ENCODE data around the gene MGAT4A. TPM values are rescaled to one million over a fixed set of nuclear protein-coding genes. Genes with fewer than 3 reads are reported as not detected.
A peak's percentile ranks its signal among the peaks of the same experiment; 100 is the strongest.

The MGAT4A gene
- total and polyA plus RNA-seq, 2 of the 13 experiments (the other 11 are each of a cell fraction or from before 2014, with no cell fraction given) = 47.2 to 90.9 TPM

GRCh38 chr2:98648451-98648850, 82.5 kb downstream of the MGAT4A start:
- Histone ChIP-seq H3K4me3 (replicated peaks in 1 of 3; ENCODE audit: insufficient read depth in 1 of 3, low read depth in 2 of 3, low read length in 3 of 3) (no peak overlapping the region), H3K4me2 (ENCODE audit: low read depth, low read length) (no peak overlapping the region), H3K27ac (ENCODE audit: extremely low read length, insufficient read depth, low read length) (no peak overlapping the region), H2AFZ (ENCODE audit: low read length) (no peak overlapping the region), H3K36me3 (replicated peaks in 1 of 2; ENCODE audit: control insufficient read depth in 1 of 2, insufficient read depth in 2 of 2, low read length in 2 of 2) (peaks cover 9 to 44% of the 10 kb centered on the region in 2 experiments; a peak in 4 of 5 replicates), H3K9me3 (ENCODE audit: low read length) (no peaks in the 10 kb centered on the region), H3K4me1 (ENCODE audit: insufficient read depth, low read length) (peaks cover 10% of the 10 kb centered on the region; the same call in 1 of the 2 replicates), H3K79me2 (ENCODE audit: insufficient read depth, low read length) (peaks cover 7% of the 10 kb centered on the region), H3K27me3 (ENCODE audit: control insufficient read depth in 1 of 2, insufficient read depth in 2 of 2, low read length in 2 of 2) (no peaks in the 10 kb centered on the region), H4K20me1 (ENCODE audit: insufficient read depth, low read length) (peaks cover 5% of the 10 kb centered on the region), H3K9ac (ENCODE audit: insufficient read depth, low read depth, low read length) (no peak overlapping the region)
- ATAC-seq = no peak
- POLR2A ChIA-PET = interaction anchor here (1.4 kb wide), 1 partner anchor 83 kb away, joined by 5 read pairs; the partner anchor contains the start of gene MGAT4A
- TF ChIP-seq ZNF878 (CRISPR knock-in tag; IDR thresholded peaks at IDR 0.05) = no peak
- TF ChIP-seq ZNF18 (CRISPR knock-in tag; IDR thresholded peaks at IDR 0.05; ENCODE audit: insufficient replicate concordance) = peak; percentile 18
- no peak for TF ChIP-seq ZBTB8A (CRISPR knock-in tag; IDR thresholded peaks at IDR 0.05; ENCODE audit: borderline replicate concordance, low read depth)
- CTCF ChIA-PET (ENCODE audit: low intra/inter-chr PET ratio, low total read pairs) = interaction anchor here (1.3 to 3.2 kb wide), 4 partner anchors 181 to 418 kb away, joined by 3 to 99 read pairs (median 18); no protein-coding TSS in a partner anchor
- 95% methylated on average over 4 of the region's 4 CpGs for WGBS (ENCODE audit: low lambda C conversion rate)
- DNase-seq (ENCODE audit: low spot score) = no peak
- BruUV-seq (replicated peaks) = no TSS peak
- in situ Hi-C loops (cut with HindIII; ENCODE audit: extremely low pct_ligation_motif_present, low pct_unique_long_range_greater_than_20kb) (loop anchor here (5.0 kb wide), 1 partner anchor 419 kb away; no protein-coding TSS in a partner anchor), intact Hi-C loops (cut with micrococcal nuclease; ENCODE audit: unreplicated experiment) (loop anchor here (10.0 kb wide), 2 partner anchors 56 to 276 kb away; no protein-coding TSS in a partner anchor)
- FAIRE-seq = no peak

- Histone ChIP-seq H2AFZ (ENCODE audit: low read length) (no peak overlapping the region), H3K79me2 (ENCODE audit: insufficient read depth, low read length) (peaks cover 5% of the 10 kb centered on the region), H3K36me3 (replicated peaks in 1 of 2; ENCODE audit: control insufficient read depth in 1 of 2, insufficient read depth in 2 of 2, low read length in 2 of 2) (peaks cover 9 to 49% of the 10 kb centered on the region in 2 experiments; a peak in 4 of 5 replicates), H3K4me1 (ENCODE audit: insufficient read depth, low read length) (peaks cover 10% of the 10 kb centered on the region; the same call in 1 of the 2 replicates), H3K4me2 (ENCODE audit: low read depth, low read length) (no peak overlapping the region), H4K20me1 (ENCODE audit: insufficient read depth, low read length) (peaks cover 5% of the 10 kb centered on the region), H3K9me3 (ENCODE audit: low read length) (no peaks in the 10 kb centered on the region), H3K27ac (ENCODE audit: extremely low read length, insufficient read depth, low read length) (no peak overlapping the region), H3K27me3 (ENCODE audit: control insufficient read depth in 1 of 2, insufficient read depth in 2 of 2, low read length in 2 of 2) (no peaks in the 10 kb centered on the region), H3K4me3 (replicated peaks in 1 of 3; ENCODE audit: insufficient read depth in 1 of 3, low read depth in 2 of 3, low read length in 3 of 3) (no peak overlapping the region), H3K9ac (ENCODE audit: insufficient read depth, low read depth, low read length) (no peak overlapping the region)
- DNase-seq (ENCODE audit: low spot score) (no peak), ATAC-seq (no peak), FAIRE-seq (no peak)
- no TSS peak for BruUV-seq (replicated peaks)
- CTCF ChIA-PET (ENCODE audit: low intra/inter-chr PET ratio, low total read pairs) = no interaction called here
- in situ Hi-C loops (cut with HindIII; ENCODE audit: extremely low pct_ligation_motif_present, low pct_unique_long_range_greater_than_20kb) = loop anchor here (5.0 kb wide), 1 partner anchor 420 kb away; no protein-coding TSS in a partner anchor
- POLR2A ChIA-PET = no interaction called here
- 81% methylated on average over 5 of the region's 5 CpGs for WGBS (ENCODE audit: low lambda C conversion rate)
- TF ChIP-seq TIGD3 (CRISPR knock-in tag; IDR thresholded peaks at IDR 0.05; ENCODE audit: borderline replicate concordance) (no peak), JDP2 (CRISPR knock-in tag; IDR thresholded peaks at IDR 0.05; ENCODE audit: borderline replicate concordance) (no peak), ZNF280D (CRISPR knock-in tag; IDR thresholded peaks at IDR 0.05) (no peak), SNAI1 (CRISPR knock-in tag; IDR thresholded peaks at IDR 0.05; ENCODE audit: borderline replicate concordance) (no peak)
- intact Hi-C loops (cut with micrococcal nuclease; ENCODE audit: unreplicated experiment) = loop anchor here (10.0 kb wide), 2 partner anchors 57 to 277 kb away; no protein-coding TSS in a partner anchor
These were observed 83.3 kb downstream of the MGAT4A start for GRCh38 chr2:98647636-98648035.
